Astrocyte (in vitro differentiated cells and primary cell): ENCODE results near the gene AARSD1.

ENCODE experiments used
- CTCF ChIP-seq: IDR thresholded peaks from 2 replicates; pipeline ENCODE4 v1.5.1; 2011; ENCODE audit warnings: low read depth, mild to moderate bottlenecking, inconsistent platforms, low read length, moderate library complexity; ENCODE audit not compliant: insufficient read depth
- EZH2 ChIP-seq: IDR thresholded peaks from 2 replicates; pipeline ENCODE4 v1.6.1; 2012; ENCODE audit warnings: mild to moderate bottlenecking, low read length, inconsistent platforms; ENCODE audit not compliant: insufficient read depth

- TF ChIP-seq CTCF (no peak), EZH2 (no peak)
Measured at GRCh38 chr17:42992872-42993271, 28.6 kb upstream of the AARSD1 start.
